RCC 7860 (cell line): ENCODE results near the gene AMIGO3.
A peak's percentile ranks its signal among the peaks of the same experiment; 100 is the strongest.

Source experiments
- DNase-seq: peaks from one replicate; pipeline ENCODE4 v3.0.0-alpha.2; 2015; ENCODE audit warnings: low spot score
- FAIRE-seq: peaks from 2 replicates; lab custom pipeline; 2012; peaks lifted over from hg19 to GRCh38; lab: Jason Lieb, UNC

AMIGO3 gene

GRCh38 chr3:49671291-49672288, 47.9 kb downstream of the AMIGO3 start:
- FAIRE-seq (no peak), DNase-seq (peak; percentile 47)

GRCh38 chr3:49670940-49671290, 48.6 kb downstream of the AMIGO3 start:
- DNase-seq (no peak), FAIRE-seq (no peak)

- FAIRE-seq (no peak), DNase-seq (no peak)
Observed at GRCh38 chr3:49669352-49669751, 50.1 kb downstream of the AMIGO3 start.

GRCh38 chr3:49668861-49669260, 50.6 kb downstream of the AMIGO3 start:
- FAIRE-seq, result no peak
- DNase-seq, result peak; percentile 56

DNA sequence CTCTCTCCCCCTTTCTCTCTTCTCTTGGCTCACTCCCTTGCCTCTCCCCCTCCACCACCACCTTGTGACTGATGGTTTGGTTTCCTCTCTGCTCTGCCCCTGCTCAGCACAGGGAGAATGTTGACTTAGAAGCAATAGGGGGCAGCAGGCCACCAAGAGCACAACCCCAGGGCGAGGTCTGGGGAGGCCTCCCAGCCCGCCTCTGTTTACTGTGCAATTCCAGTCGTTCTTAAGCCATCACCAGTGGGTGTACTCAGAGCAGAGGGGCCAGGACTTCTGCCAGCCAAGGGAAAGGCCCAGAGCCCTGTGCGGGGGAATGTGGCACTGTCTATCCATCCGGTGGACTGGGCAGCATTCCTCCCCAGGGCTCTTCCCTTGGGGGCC, 51.1 kb downstream of the AMIGO3 start:
- DNase-seq (peak; percentile 52), FAIRE-seq (no peak)

DNA sequence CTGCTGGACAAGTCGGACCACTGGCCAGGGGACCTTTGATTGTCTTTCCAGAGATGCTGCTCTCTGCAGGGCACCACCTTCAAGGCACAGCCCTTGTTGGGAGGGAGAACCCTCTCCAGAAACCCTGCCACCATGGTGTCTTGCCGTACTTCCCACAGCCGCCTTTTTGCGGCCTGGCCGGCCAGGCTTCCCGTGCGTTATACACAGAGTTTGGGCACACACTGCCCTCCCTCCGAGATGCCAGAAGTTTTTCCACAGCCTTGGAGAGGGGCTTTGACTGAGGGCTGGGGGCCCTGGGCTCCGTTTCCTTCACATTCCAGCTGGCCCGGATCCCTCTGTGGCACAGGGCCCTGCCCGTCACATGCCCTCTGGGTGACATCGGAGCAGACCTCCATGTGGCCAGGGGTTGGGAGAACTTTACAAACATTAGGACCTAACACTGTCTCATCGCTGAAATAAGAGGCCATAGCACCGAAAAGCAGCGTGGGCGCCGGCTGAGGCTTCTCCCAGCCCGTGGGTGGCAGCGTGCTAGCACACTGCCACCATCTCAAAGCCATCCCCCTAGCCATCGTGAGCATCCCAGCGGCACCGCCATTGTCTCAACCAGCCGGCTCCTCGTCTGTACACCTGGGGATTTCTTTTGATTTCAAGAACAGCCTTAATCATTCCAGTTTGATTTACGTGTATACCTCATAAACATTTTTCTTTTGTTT, 51.6 kb downstream of the AMIGO3 start:
- no peak for DNase-seq
- no peak for FAIRE-seq
